ENCODE data around the gene FHIT.

DNA sequence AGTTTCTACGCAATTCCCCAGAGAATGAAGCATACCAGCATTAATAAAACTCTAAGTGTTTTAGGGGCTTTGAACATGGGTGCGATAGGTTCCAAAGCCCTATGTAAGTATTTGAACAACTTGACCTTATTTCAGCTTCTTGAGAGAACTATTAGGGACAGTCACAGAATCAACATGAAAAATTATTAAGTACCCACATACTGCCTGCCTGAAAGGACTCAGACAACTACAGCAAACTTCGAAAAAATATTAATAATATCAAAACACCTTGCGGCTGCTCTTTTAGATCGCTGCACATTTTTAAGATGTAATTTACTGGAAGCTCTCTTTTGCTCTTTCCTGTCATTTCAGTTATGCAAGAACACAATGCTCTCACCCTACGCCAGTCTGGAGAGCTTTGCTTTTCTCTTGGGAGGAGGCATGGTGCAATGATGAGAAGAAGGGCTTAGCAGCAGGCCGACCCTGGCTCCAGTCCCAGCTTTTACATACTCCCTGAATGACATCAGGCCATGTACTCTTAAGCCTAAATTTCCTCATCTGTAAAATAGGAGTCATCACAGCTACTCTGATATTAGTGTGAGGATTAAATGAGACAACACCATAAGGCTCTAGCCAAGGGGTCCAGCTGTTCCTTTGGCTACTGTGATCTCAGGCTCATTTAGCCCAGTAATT, 640.7 kb downstream of the FHIT start:
- TF ChIP-seq, protein P1, sequence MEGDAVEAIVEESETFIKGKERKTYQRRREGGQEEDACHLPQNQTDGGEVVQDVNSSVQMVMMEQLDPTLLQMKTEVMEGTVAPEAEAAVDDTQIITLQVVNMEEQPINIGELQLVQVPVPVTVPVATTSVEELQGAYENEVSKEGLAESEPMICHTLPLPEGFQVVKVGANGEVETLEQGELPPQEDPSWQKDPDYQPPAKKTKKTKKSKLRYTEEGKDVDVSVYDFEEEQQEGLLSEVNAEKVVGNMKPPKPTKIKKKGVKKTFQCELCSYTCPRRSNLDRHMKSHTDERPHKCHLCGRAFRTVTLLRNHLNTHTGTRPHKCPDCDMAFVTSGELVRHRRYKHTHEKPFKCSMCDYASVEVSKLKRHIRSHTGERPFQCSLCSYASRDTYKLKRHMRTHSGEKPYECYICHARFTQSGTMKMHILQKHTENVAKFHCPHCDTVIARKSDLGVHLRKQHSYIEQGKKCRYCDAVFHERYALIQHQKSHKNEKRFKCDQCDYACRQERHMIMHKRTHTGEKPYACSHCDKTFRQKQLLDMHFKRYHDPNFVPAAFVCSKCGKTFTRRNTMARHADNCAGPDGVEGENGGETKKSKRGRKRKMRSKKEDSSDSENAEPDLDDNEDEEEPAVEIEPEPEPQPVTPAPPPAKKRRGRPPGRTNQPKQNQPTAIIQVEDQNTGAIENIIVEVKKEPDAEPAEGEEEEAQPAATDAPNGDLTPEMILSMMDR (IDR thresholded peaks at IDR 0.05; ENCODE audit: low read depth, low read length) = no peak
- no peak for TF ChIP-seq EZH2phosphoT487 (IDR thresholded peaks at IDR 0.05; ENCODE audit: low read depth)
